NB4 (cell line): ENCODE results near the gene TBX6.

Source experiments
- CTCF ChIP-seq: IDR thresholded peaks from one replicate; pipeline ENCODE4 v1.5.1; 2012; ENCODE audit warnings: low read depth, low read length
- MYC ChIP-seq: IDR thresholded peaks from 2 replicates; pipeline ENCODE4 v1.6.1; 2011; ENCODE audit warnings: low read depth, low read length
- POLR2A ChIP-seq: IDR thresholded peaks from 2 replicates; pipeline ENCODE4 v1.6.1; 2011; ENCODE audit warnings: mild to moderate bottlenecking; ENCODE audit not compliant: insufficient read length; ENCODE audit errors: extremely low read depth

GRCh38 chr16:30113711-30114333 lies 22.1 kb upstream of the TBX6 start:
- TF ChIP-seq CTCF (no peak), POLR2A (no peak), MYC (no peak)
